ENCODE measurements around the gene ACSM2B.
"Not testable (repeated sequence)": the region's sequence is repeated elsewhere in the genome, so short reads cannot be mapped to it uniquely, and the experiment has no call there.

Gene ACSM2B

GRCh38 chr16:20576145-20576544, at the start of gene ACSM2B:
Gene ACSM2B, minus strand, starts transcription at chr16:20576367. Its CDS starts 11,522 bp downstream, at chr16:20564845.
- not testable (repeated sequence) for H3K4me3 ChIP-seq (ENCODE audit: low read depth, low read length)

GRCh38 chr16:20624882-20625807, 49.0 kb upstream of the ACSM2B start:
- no peak for TF ChIP-seq CTCF (IDR thresholded peaks at IDR 0.05; ENCODE audit: low read depth, low read length)
- H3K4me3 ChIP-seq (ENCODE audit: low read depth, low read length): no peak overlapping the region

GRCh38 chr16:20624205-20624604, 48.0 kb upstream of the ACSM2B start:
- no peak overlapping the region for H3K4me3 ChIP-seq (ENCODE audit: low read depth, low read length)
- no peak for TF ChIP-seq CTCF (IDR thresholded peaks at IDR 0.05; ENCODE audit: low read depth, low read length)

- H3K4me3 ChIP-seq (ENCODE audit: low read depth, low read length): no peak overlapping the region
- no peak for TF ChIP-seq CTCF (IDR thresholded peaks at IDR 0.05; ENCODE audit: low read depth, low read length)
Observed at GRCh38 chr16:20622498-20622870, 46.3 kb upstream of the ACSM2B start.

- no peak for TF ChIP-seq CTCF (IDR thresholded peaks at IDR 0.05; ENCODE audit: low read depth, low read length)
- no peak overlapping the region for H3K4me3 ChIP-seq (ENCODE audit: low read depth, low read length)
Observed at GRCh38 chr16:20621406-20621805, 45.2 kb upstream of the ACSM2B start.

- H3K4me3 ChIP-seq (ENCODE audit: low read depth, low read length): no peak overlapping the region
- TF ChIP-seq CTCF (IDR thresholded peaks at IDR 0.05; ENCODE audit: low read depth, low read length): no peak
Observed at GRCh38 chr16:20620770-20621169, 44.6 kb upstream of the ACSM2B start.

GRCh38 chr16:20620003-20620402, 43.8 kb upstream of the ACSM2B start:
- H3K4me3 ChIP-seq (ENCODE audit: low read depth, low read length): no peak overlapping the region
- TF ChIP-seq CTCF (IDR thresholded peaks at IDR 0.05; ENCODE audit: low read depth, low read length): no peak
